ENCODE results near the gene SIRT5. TPM values are rescaled to one million over a fixed set of nuclear protein-coding genes. Genes with fewer than 3 reads are reported as not detected.

The SIRT5 gene
- polyA plus RNA-seq, 1 donor (not counting 4 experiments of a cell fraction or from before 2014, with no cell fraction given) = 9.1 TPM

DNA sequence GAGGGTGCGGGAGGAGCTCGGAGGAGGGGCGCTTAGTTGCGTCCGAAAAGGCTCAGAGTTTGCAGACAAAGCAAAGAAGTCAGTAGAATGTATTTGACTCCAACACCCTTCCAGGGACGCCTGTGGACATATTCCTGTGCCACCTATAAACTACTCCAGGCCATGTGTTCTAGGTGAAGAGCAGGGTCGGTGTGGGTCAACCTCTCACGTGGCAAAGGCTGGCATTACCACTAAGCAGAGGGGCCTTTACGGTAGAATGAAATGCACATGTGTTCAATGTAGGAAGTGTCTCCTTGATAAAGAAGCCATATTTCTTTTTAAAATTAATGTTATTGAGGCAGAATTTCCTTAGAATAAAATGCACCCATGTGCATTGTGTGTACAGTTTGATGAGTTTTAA lies 15.4 kb downstream of the SIRT5 start:
- no peak for FAIRE-seq
- no peak for DNase-seq (ENCODE audit: low read depth, low spot score)
- no peaks in the 10 kb centered on the region for H4K20me1 ChIP-seq (ENCODE audit: control insufficient read depth, extremely low read depth, insufficient read depth, low read length)
- H3K4me1 ChIP-seq (ENCODE audit: control insufficient read depth, extremely low read depth, insufficient read depth, low read length) = no peaks in the 10 kb centered on the region
- no peak for TF ChIP-seq EZH2 (IDR thresholded peaks at IDR 0.05; ENCODE audit: low read length)
- no peak overlapping the region for H2AFZ ChIP-seq (ENCODE audit: control insufficient read depth, low read length)
- no peaks in the 10 kb centered on the region for H3K27me3 ChIP-seq (ENCODE audit: control insufficient read depth, extremely low read depth, insufficient read depth, low read length)
- no peaks in the 10 kb centered on the region for H3K9me1 ChIP-seq (ENCODE audit: control insufficient read depth, extremely low read depth, insufficient read depth, low read length)
- no peak overlapping the region for H3K4me3 ChIP-seq (ENCODE audit: control insufficient read depth in 2 of 3, extremely low read depth in 1 of 3, insufficient read depth in 2 of 3, low read depth in 1 of 3, low read length in 3 of 3)
- dilution Hi-C loops (cut with MboI; ENCODE audit: extremely low pct_ligation_motif_present, low sequenced_read_pairs) = no loop called here
- no peaks in the 10 kb centered on the region for H3K9me3 ChIP-seq (ENCODE audit: control insufficient read depth, low read depth, low read length)
- no peak overlapping the region for H3K9ac ChIP-seq (ENCODE audit: control insufficient read depth, extremely low read depth, insufficient read depth, low read length)
- H3K4me2 ChIP-seq (ENCODE audit: control insufficient read depth, extremely low read depth, insufficient read depth, low read depth, low read length) = no peak overlapping the region
- no peak overlapping the region for H3K27ac ChIP-seq (ENCODE audit: control insufficient read depth, insufficient read depth, low read length)
- H3K79me2 ChIP-seq (ENCODE audit: control insufficient read depth, insufficient read depth, low read length) = no peaks in the 10 kb centered on the region
- peaks cover 10 to 14% of the 10 kb centered on the region in 2 experiments for H3K36me3 ChIP-seq (ENCODE audit: control insufficient read depth in 2 of 2, extremely low read depth in 1 of 2, insufficient read depth in 2 of 2, low read length in 2 of 2)

DNA sequence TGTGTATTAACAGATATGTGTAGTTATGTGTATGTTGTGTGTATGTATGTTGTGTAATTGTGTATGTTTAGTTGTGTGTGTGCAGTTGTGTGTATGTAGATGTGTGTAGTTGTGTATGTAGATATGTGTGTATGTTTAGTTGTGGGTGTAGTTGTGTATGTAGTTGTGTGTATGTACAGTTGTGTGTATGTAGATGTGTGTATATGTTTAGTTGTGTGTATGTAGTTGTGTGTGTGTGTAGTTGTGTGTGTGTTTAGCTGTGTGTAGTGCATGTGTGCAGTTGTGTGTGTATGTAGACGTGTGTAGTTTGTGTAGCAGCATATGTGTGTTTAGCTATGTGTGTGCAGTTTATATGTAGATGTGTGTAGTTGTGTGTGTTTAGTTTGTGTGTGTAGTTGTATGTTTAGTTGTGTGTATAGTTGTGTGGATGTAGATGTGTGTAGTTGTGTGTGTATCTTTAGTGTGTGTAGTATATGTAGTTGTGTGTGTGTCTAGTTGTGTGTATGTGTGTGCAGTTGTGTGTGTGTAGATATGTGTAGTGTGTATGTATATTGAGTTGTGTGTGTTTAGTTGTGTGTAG lies 16.3 kb downstream of the SIRT5 start:
- H3K4me3 ChIP-seq (ENCODE audit: control insufficient read depth in 2 of 3, extremely low read depth in 1 of 3, insufficient read depth in 2 of 3, low read depth in 1 of 3, low read length in 3 of 3) = no peak overlapping the region
- no peaks in the 10 kb centered on the region for H4K20me1 ChIP-seq (ENCODE audit: control insufficient read depth, extremely low read depth, insufficient read depth, low read length)
- no peaks in the 10 kb centered on the region for H3K79me2 ChIP-seq (ENCODE audit: control insufficient read depth, insufficient read depth, low read length)
- H3K9me3 ChIP-seq (ENCODE audit: control insufficient read depth, low read depth, low read length) = no peaks in the 10 kb centered on the region
- H2AFZ ChIP-seq (ENCODE audit: control insufficient read depth, low read length) = no peak overlapping the region
- TF ChIP-seq, protein P1, sequence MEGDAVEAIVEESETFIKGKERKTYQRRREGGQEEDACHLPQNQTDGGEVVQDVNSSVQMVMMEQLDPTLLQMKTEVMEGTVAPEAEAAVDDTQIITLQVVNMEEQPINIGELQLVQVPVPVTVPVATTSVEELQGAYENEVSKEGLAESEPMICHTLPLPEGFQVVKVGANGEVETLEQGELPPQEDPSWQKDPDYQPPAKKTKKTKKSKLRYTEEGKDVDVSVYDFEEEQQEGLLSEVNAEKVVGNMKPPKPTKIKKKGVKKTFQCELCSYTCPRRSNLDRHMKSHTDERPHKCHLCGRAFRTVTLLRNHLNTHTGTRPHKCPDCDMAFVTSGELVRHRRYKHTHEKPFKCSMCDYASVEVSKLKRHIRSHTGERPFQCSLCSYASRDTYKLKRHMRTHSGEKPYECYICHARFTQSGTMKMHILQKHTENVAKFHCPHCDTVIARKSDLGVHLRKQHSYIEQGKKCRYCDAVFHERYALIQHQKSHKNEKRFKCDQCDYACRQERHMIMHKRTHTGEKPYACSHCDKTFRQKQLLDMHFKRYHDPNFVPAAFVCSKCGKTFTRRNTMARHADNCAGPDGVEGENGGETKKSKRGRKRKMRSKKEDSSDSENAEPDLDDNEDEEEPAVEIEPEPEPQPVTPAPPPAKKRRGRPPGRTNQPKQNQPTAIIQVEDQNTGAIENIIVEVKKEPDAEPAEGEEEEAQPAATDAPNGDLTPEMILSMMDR (optimal IDR thresholded peaks at IDR 0.05 in 1 of 3, IDR thresholded peaks at IDR 0.05 in 1 of 3, conservative IDR thresholded peaks at IDR 0.05 in 1 of 3; ENCODE audit: extremely low read depth in 1 of 3, insufficient read depth in 2 of 3, low read length in 3 of 3) = no peak
- no peak for TF ChIP-seq EZH2 (IDR thresholded peaks at IDR 0.05; ENCODE audit: low read length)
- H3K9ac ChIP-seq (ENCODE audit: control insufficient read depth, extremely low read depth, insufficient read depth, low read length) = no peak overlapping the region
- DNase-seq (ENCODE audit: low read depth, low spot score) = no peak
- H3K4me2 ChIP-seq (ENCODE audit: control insufficient read depth, extremely low read depth, insufficient read depth, low read depth, low read length) = no peak overlapping the region
- no peak overlapping the region for H3K27ac ChIP-seq (ENCODE audit: control insufficient read depth, insufficient read depth, low read length)
- H3K4me1 ChIP-seq (ENCODE audit: control insufficient read depth, extremely low read depth, insufficient read depth, low read length) = no peaks in the 10 kb centered on the region
- peak; percentile 26 for FAIRE-seq
- peaks cover 10 to 14% of the 10 kb centered on the region in 2 experiments for H3K36me3 ChIP-seq (ENCODE audit: control insufficient read depth in 2 of 2, extremely low read depth in 1 of 2, insufficient read depth in 2 of 2, low read length in 2 of 2)
- H3K9me1 ChIP-seq (ENCODE audit: control insufficient read depth, extremely low read depth, insufficient read depth, low read length) = no peaks in the 10 kb centered on the region
- dilution Hi-C loops (cut with MboI; ENCODE audit: extremely low pct_ligation_motif_present, low sequenced_read_pairs) = no loop called here
- H3K27me3 ChIP-seq (ENCODE audit: control insufficient read depth, extremely low read depth, insufficient read depth, low read length) = no peaks in the 10 kb centered on the region
